ENCODE data around the gene PPFIBP1. TPM values are rescaled to one million over a fixed set of nuclear protein-coding genes. Genes with fewer than 3 reads are reported as not detected.
A peak's percentile ranks its signal among the peaks of the same experiment; 100 is the strongest.
"Not testable (repeated sequence)": the region's sequence is repeated elsewhere in the genome, so short reads cannot be mapped to it uniquely, and the experiment has no call there.

Gene PPFIBP1
- total RNA-seq, 1 donor from 2014 or later, result 102 TPM

- no peak overlapping the region for H3K4me3 Mint-ChIP-seq
- H3K4me1 Mint-ChIP-seq, result peaks cover 30% of the 10 kb centered on the region
- no peak for TF ChIP-seq CTCF (IDR thresholded peaks at IDR 0.05; ENCODE audit: unreplicated experiment)
- no peaks in the 10 kb centered on the region for H3K27me3 Mint-ChIP-seq (ENCODE audit: low read depth)
- peaks cover 17% of the 10 kb centered on the region for H3K36me3 Mint-ChIP-seq
- H3K9me3 Mint-ChIP-seq, result no peaks in the 10 kb centered on the region
- no peak for DNase-seq (ENCODE audit: low spot score in 2 of 2, unreplicated experiment in 2 of 2)
- peak overlapping the region; percentile 37 for H3K27ac Mint-ChIP-seq
Measured at GRCh38 chr12:27576667-27577347, 52.8 kb downstream of the PPFIBP1 start.

- Mint-ChIP-seq H3K4me3 (no peak overlapping the region), H3K4me1 (peaks cover 35% of the 10 kb centered on the region), H3K27ac (no peak overlapping the region), H3K27me3 (ENCODE audit: low read depth) (no peaks in the 10 kb centered on the region), H3K36me3 (peaks cover 17% of the 10 kb centered on the region), H3K9me3 (no peaks in the 10 kb centered on the region)
- no peak for DNase-seq (ENCODE audit: low spot score in 2 of 2, unreplicated experiment in 2 of 2)
- TF ChIP-seq CTCF (IDR thresholded peaks at IDR 0.05; ENCODE audit: unreplicated experiment), result no peak
Measured at GRCh38 chr12:27577688-27578087, 53.7 kb downstream of the PPFIBP1 start.

GRCh38 chr12:27578689-27579372 lies 54.8 kb downstream of the PPFIBP1 start:
- DNase-seq (ENCODE audit: low spot score in 2 of 2, unreplicated experiment in 2 of 2), result no peak
- Mint-ChIP-seq H3K36me3 (peaks cover 25% of the 10 kb centered on the region), H3K9me3 (no peaks in the 10 kb centered on the region), H3K4me1 (peaks cover 40% of the 10 kb centered on the region), H3K27me3 (ENCODE audit: low read depth) (no peaks in the 10 kb centered on the region), H3K4me3 (no peak overlapping the region), H3K27ac (no peak overlapping the region)
- no peak for TF ChIP-seq CTCF (IDR thresholded peaks at IDR 0.05; ENCODE audit: unreplicated experiment)

GRCh38 chr12:27580561-27581330 lies 56.7 kb downstream of the PPFIBP1 start:
- Mint-ChIP-seq H3K36me3 (peaks cover 30% of the 10 kb centered on the region), H3K27ac (peak overlapping the region; percentile 13), H3K4me1 (peaks cover 39% of the 10 kb centered on the region), H3K27me3 (ENCODE audit: low read depth) (no peaks in the 10 kb centered on the region), H3K9me3 (no peaks in the 10 kb centered on the region), H3K4me3 (no peak overlapping the region)
- DNase-seq (ENCODE audit: low spot score in 2 of 2, unreplicated experiment in 2 of 2), result no peak
- no peak for TF ChIP-seq CTCF (IDR thresholded peaks at IDR 0.05; ENCODE audit: unreplicated experiment)

GRCh38 chr12:27581331-27581671 lies 57.3 kb downstream of the PPFIBP1 start:
- H3K27me3 Mint-ChIP-seq (ENCODE audit: low read depth); DNase-seq (ENCODE audit: low spot score in 2 of 2, unreplicated experiment in 2 of 2); H3K4me3 Mint-ChIP-seq; H3K9me3 Mint-ChIP-seq: not testable (repeated sequence)
- Mint-ChIP-seq H3K27ac (peak overlapping the region; percentile 13), H3K36me3 (peaks cover 30% of the 10 kb centered on the region), H3K4me1 (peaks cover 37% of the 10 kb centered on the region)

GRCh38 chr12:27581833-27582232 lies 57.8 kb downstream of the PPFIBP1 start:
- H3K9me3 Mint-ChIP-seq, result not testable (repeated sequence)
- peak overlapping the region; percentile 51 for H3K27ac Mint-ChIP-seq

GRCh38 chr12:27582445-27582844 lies 58.4 kb downstream of the PPFIBP1 start:
- H3K9me3 Mint-ChIP-seq; H3K27ac Mint-ChIP-seq; H3K4me3 Mint-ChIP-seq; H3K27me3 Mint-ChIP-seq (ENCODE audit: low read depth); DNase-seq (ENCODE audit: low spot score in 2 of 2, unreplicated experiment in 2 of 2): not testable (repeated sequence)
- Mint-ChIP-seq H3K36me3 (peaks cover 30% of the 10 kb centered on the region), H3K4me1 (peaks cover 29% of the 10 kb centered on the region)

More at GRCh38 chr12:27581833-27582232, 57.8 kb downstream of the PPFIBP1 start:
- not testable (repeated sequence) for H3K4me3 Mint-ChIP-seq; H3K27me3 Mint-ChIP-seq (ENCODE audit: low read depth); DNase-seq (ENCODE audit: low spot score in 2 of 2, unreplicated experiment in 2 of 2)
- peaks cover 34% of the 10 kb centered on the region for H3K4me1 Mint-ChIP-seq
- H3K36me3 Mint-ChIP-seq, result peaks cover 30% of the 10 kb centered on the region
